Liver (tissue), 3 donors: ENCODE results near the gene LRRC47.

Source experiments
- EGR1 ChIP-seq, 2 donors: IDR thresholded peaks; 2 replicates each; pipeline ENCODE4 v1.6.1; 2016 to 2018; ENCODE audit warnings: antibody characterized with exemption in 2 of 2, low read depth in 2 of 2
- FOXA1 ChIP-seq: IDR thresholded peaks from 2 replicates; pipeline ENCODE4 v1.6.1; 2016; ENCODE audit warnings: antibody characterized with exemption
- GABPA ChIP-seq, 2 donors: IDR thresholded peaks in 1 of 2; conservative IDR thresholded peaks in 1 of 2; 2 replicates each; pipeline ENCODE4 v1.6.1; 2016; ENCODE audit warnings: antibody characterized with exemption in 2 of 2, mild to moderate bottlenecking in 1 of 2, moderate library complexity in 1 of 2
- JUND ChIP-seq, 2 donors: IDR thresholded peaks; 2 replicates each; pipeline ENCODE4 v1.6.1; 2016; ENCODE audit warnings: antibody characterized with exemption in 2 of 2
- TAF1 ChIP-seq: conservative IDR thresholded peaks from 2 replicates; pipeline ENCODE4 v1.6.1; 2016; ENCODE audit warnings: antibody characterized with exemption, mild to moderate bottlenecking
- YY1 ChIP-seq: IDR thresholded peaks from 2 replicates; pipeline ENCODE4 v1.6.1; 2016; ENCODE audit warnings: antibody characterized with exemption, mild to moderate bottlenecking
- TF ChIP-seq, protein P1 (sequence below): fragments of 150-350 bp; IDR thresholded peaks from 2 replicates; pipeline ENCODE4 v1.5.1; 2017; ENCODE audit warnings: improper control_type of control experiment, low read depth, low read length; ENCODE audit not compliant: missing input control
- TF ChIP-seq, protein P2 (sequence below): IDR thresholded peaks from 2 replicates; pipeline ENCODE4 v1.6.1; 2016; ENCODE audit warnings: antibody characterized with exemption, mild to moderate bottlenecking
- TF ChIP-seq, protein P3 (sequence below): IDR thresholded peaks from 2 replicates; pipeline ENCODE4 v1.6.1; 2016; ENCODE audit warnings: antibody characterized with exemption
- TF ChIP-seq, protein P4 (sequence below): IDR thresholded peaks from 2 replicates; pipeline ENCODE4 v1.6.1; 2016; ENCODE audit warnings: antibody characterized with exemption
- TF ChIP-seq, protein P5 (sequence below): IDR thresholded peaks from 2 replicates; pipeline ENCODE4 v1.6.1; 2016; ENCODE audit warnings: antibody characterized with exemption
- donor health status: healthy.
- donor health status: healthy.

DNA sequence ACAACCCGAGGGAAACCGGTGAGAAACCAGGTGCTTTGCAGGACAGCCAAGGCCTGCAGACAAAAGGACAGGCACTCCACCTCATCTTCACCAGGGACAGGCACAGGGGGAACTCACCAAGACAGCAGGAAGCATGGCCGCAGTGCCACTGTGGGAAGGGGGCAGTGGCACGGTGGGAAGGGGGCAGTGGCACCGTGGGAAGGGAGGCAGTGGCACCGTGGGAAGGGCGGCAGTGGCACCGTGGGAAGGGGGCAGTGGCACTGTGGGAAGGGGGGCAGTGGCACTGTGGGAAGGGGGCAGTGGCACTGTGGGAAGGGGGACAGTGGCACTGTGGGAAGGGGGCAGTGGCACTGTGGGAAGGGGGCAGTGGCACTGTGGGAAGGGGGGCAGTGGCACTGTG lies 28.4 kb upstream of the LRRC47 start:
- TF ChIP-seq, protein P1, sequence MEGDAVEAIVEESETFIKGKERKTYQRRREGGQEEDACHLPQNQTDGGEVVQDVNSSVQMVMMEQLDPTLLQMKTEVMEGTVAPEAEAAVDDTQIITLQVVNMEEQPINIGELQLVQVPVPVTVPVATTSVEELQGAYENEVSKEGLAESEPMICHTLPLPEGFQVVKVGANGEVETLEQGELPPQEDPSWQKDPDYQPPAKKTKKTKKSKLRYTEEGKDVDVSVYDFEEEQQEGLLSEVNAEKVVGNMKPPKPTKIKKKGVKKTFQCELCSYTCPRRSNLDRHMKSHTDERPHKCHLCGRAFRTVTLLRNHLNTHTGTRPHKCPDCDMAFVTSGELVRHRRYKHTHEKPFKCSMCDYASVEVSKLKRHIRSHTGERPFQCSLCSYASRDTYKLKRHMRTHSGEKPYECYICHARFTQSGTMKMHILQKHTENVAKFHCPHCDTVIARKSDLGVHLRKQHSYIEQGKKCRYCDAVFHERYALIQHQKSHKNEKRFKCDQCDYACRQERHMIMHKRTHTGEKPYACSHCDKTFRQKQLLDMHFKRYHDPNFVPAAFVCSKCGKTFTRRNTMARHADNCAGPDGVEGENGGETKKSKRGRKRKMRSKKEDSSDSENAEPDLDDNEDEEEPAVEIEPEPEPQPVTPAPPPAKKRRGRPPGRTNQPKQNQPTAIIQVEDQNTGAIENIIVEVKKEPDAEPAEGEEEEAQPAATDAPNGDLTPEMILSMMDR = no peak
- TF ChIP-seq, protein P2, sequence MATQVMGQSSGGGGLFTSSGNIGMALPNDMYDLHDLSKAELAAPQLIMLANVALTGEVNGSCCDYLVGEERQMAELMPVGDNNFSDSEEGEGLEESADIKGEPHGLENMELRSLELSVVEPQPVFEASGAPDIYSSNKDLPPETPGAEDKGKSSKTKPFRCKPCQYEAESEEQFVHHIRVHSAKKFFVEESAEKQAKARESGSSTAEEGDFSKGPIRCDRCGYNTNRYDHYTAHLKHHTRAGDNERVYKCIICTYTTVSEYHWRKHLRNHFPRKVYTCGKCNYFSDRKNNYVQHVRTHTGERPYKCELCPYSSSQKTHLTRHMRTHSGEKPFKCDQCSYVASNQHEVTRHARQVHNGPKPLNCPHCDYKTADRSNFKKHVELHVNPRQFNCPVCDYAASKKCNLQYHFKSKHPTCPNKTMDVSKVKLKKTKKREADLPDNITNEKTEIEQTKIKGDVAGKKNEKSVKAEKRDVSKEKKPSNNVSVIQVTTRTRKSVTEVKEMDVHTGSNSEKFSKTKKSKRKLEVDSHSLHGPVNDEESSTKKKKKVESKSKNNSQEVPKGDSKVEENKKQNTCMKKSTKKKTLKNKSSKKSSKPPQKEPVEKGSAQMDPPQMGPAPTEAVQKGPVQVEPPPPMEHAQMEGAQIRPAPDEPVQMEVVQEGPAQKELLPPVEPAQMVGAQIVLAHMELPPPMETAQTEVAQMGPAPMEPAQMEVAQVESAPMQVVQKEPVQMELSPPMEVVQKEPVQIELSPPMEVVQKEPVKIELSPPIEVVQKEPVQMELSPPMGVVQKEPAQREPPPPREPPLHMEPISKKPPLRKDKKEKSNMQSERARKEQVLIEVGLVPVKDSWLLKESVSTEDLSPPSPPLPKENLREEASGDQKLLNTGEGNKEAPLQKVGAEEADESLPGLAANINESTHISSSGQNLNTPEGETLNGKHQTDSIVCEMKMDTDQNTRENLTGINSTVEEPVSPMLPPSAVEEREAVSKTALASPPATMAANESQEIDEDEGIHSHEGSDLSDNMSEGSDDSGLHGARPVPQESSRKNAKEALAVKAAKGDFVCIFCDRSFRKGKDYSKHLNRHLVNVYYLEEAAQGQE = no peak
- TF ChIP-seq JUND (IDR thresholded peaks at IDR 0.05) (no peak), GABPA (IDR thresholded peaks at IDR 0.05 in 1 of 2, conservative IDR thresholded peaks at IDR 0.05 in 1 of 2) (no peak), FOXA1 (no peak), YY1 (no peak), TAF1 (no peak), EGR1 (IDR thresholded peaks at IDR 0.05; ENCODE audit: low read depth in 2 of 2) (no peak)
- TF ChIP-seq, protein P3, sequence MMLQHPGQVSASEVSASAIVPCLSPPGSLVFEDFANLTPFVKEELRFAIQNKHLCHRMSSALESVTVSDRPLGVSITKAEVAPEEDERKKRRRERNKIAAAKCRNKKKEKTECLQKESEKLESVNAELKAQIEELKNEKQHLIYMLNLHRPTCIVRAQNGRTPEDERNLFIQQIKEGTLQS = no peak
- TF ChIP-seq, protein P4, sequence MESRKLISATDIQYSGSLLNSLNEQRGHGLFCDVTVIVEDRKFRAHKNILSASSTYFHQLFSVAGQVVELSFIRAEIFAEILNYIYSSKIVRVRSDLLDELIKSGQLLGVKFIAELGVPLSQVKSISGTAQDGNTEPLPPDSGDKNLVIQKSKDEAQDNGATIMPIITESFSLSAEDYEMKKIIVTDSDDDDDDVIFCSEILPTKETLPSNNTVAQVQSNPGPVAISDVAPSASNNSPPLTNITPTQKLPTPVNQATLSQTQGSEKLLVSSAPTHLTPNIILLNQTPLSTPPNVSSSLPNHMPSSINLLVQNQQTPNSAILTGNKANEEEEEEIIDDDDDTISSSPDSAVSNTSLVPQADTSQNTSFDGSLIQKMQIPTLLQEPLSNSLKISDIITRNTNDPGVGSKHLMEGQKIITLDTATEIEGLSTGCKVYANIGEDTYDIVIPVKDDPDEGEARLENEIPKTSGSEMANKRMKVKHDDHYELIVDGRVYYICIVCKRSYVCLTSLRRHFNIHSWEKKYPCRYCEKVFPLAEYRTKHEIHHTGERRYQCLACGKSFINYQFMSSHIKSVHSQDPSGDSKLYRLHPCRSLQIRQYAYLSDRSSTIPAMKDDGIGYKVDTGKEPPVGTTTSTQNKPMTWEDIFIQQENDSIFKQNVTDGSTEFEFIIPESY = no peak
- TF ChIP-seq, protein P5, sequence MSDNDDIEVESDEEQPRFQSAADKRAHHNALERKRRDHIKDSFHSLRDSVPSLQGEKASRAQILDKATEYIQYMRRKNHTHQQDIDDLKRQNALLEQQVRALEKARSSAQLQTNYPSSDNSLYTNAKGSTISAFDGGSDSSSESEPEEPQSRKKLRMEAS = no peak
